Neural progenitor cell (in vitro differentiated cells): ENCODE measurements around the gene IL18R1.

Source experiments
- EZH2 ChIP-seq: fragments of 200-600 bp; sonication (generic); IDR thresholded peaks from 2 replicates; pipeline ENCODE4 v1.6.1; 2017; ENCODE audit warnings: antibody characterized with exemption, mild to moderate bottlenecking, moderate library complexity
- EZH2phosphoT487 ChIP-seq: fragments of 200-600 bp; sonication (generic); IDR thresholded peaks from 2 replicates; pipeline ENCODE4 v1.6.1; 2017; ENCODE audit warnings: antibody characterized with exemption
- TF ChIP-seq, protein P1 (sequence below): fragments of 200-600 bp; sonication (generic); IDR thresholded peaks from 2 replicates; pipeline ENCODE4 v1.5.1; 2017; ENCODE audit warnings: antibody characterized with exemption, mild to moderate bottlenecking

DNA sequence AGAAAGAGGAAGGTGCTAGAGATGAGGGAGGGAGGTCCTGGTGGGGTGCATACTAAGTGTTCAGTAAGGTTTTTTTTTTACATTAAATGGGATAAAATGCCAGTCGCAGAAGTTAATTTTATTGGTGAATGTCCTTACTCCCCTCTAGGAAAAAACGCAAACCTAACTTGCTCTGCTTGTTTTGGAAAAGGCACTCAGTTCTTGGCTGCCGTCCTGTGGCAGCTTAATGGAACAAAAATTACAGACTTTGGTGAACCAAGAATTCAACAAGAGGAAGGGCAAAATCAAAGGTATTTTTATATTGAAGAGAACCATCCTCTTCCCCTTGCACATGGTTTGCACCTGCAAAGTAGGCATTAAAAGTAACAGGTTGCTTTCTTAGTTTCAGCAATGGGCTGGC is 12.7 kb upstream of the IL18R1 start:
- TF ChIP-seq, protein P1, sequence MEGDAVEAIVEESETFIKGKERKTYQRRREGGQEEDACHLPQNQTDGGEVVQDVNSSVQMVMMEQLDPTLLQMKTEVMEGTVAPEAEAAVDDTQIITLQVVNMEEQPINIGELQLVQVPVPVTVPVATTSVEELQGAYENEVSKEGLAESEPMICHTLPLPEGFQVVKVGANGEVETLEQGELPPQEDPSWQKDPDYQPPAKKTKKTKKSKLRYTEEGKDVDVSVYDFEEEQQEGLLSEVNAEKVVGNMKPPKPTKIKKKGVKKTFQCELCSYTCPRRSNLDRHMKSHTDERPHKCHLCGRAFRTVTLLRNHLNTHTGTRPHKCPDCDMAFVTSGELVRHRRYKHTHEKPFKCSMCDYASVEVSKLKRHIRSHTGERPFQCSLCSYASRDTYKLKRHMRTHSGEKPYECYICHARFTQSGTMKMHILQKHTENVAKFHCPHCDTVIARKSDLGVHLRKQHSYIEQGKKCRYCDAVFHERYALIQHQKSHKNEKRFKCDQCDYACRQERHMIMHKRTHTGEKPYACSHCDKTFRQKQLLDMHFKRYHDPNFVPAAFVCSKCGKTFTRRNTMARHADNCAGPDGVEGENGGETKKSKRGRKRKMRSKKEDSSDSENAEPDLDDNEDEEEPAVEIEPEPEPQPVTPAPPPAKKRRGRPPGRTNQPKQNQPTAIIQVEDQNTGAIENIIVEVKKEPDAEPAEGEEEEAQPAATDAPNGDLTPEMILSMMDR: no peak
- TF ChIP-seq EZH2 (no peak), EZH2phosphoT487 (no peak)
